ENCODE data around the gene HDDC2.
A peak's percentile ranks its signal among the peaks of the same experiment; 100 is the strongest.

The HDDC2 gene

GRCh38 chr6:125301435-125302391 lies at the start of gene HDDC2:
HDDC2 (minus strand) TSS chr6:125301967; CDS start chr6:125301932, 35 bp downstream.
- peak; percentile 44 for DNase-seq

DNA sequence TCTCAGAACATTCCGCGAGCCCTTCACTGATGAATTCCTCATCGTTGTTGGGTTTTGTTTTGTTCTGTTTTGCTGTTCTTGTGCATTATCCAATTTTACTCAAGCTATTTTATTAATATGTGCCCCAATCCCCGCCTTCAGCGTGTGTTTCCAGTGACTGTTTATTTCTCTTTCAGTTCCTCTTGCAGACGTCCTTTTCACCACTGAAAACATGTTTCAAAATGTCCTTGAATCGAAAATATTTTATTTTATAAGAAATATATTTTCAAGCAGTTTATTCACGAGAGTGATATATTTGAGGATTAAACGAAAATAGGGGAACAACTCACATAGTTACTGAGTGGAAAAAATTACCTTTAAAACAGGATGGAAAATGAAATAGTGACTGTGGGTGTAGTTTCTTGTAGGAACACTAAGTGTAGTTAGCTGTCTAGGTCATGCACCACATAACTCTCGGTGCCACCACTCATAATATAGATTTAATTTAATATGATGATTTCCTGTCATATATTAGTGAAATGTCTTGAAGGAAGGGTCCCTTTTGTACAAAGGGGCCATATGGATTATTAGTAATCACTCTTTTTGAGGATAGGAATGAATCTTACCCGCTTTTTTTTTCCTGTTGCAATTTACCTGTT lies 45.3 kb upstream of the HDDC2 start:
- DNase-seq = no peak

GRCh38 chr6:125346201-125346925 lies 44.6 kb upstream of the HDDC2 start:
- DNase-seq = no peak

DNA sequence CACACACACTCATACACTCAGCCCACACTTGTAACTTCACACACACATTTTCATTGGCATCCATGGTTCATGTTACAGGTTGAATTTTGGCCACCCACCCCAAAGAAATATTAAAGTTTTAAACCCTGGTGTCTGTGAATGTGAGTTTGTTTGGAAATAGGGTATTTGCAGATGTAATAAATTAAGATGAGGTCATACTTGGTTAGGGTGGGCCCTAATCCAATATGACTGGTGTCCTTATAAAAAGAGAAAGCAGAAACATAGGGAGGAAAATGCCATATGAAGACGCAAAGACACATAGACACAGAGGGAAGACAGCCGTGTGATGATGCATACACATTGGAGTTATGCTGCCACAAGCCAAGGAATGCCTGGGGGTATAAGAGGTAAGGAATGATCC lies 39.7 kb upstream of the HDDC2 start:
- DNase-seq = no peak

- DNase-seq = no peak
These were observed 39.2 kb upstream of the HDDC2 start for GRCh38 chr6:125340991-125341390.

- DNase-seq = no peak
These were observed 38.5 kb upstream of the HDDC2 start for GRCh38 chr6:125340175-125340835.

DNA sequence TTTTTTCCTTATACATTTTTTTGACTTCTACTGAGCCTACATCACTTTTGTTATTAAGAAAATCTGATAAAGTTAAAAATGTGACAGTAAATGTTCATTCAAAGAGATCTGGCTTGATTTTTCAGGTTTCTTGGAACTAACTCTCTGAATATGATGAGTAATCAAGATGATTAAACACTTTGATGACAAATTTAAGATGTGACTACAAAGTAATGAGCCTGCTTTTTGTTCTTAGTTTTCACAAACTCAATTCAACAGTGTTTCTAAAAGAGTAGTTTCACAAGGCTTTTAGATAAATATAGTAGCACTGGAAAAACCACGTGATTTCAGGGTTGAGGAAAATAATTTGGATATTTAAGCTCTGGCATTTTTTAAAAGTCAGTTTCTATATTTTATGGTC lies 37.9 kb upstream of the HDDC2 start:
- DNase-seq = no peak

GRCh38 chr6:125338381-125338780 lies 36.6 kb upstream of the HDDC2 start:
- no peak for DNase-seq

DNA sequence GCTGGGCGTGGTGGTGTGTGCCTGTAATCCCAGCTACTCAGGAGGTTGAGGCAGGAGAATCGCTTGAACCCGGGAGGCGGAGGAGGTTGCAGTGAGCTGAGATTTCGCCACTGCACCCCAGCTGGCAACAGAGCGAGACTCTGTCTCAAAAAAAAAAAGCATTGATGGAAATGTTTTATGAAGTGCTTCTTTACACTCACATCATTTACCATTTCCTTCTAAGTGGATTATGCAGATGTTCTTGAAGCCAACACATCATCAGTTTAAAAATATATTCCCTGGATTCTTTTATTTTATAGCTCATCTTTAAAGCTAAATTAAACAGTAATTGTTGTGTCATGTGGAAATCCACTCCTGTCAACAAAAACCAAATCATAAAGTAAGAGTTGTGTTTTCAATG lies 35.9 kb upstream of the HDDC2 start:
- no peak for DNase-seq

- DNase-seq = no peak
These were observed 30.9 kb upstream of the HDDC2 start for GRCh38 chr6:125332664-125333063.

- DNase-seq = no peak
These were observed 23.8 kb upstream of the HDDC2 start for GRCh38 chr6:125325586-125325985.

- DNase-seq = no peak
These were observed 21.6 kb upstream of the HDDC2 start for GRCh38 chr6:125323376-125323775.

DNA sequence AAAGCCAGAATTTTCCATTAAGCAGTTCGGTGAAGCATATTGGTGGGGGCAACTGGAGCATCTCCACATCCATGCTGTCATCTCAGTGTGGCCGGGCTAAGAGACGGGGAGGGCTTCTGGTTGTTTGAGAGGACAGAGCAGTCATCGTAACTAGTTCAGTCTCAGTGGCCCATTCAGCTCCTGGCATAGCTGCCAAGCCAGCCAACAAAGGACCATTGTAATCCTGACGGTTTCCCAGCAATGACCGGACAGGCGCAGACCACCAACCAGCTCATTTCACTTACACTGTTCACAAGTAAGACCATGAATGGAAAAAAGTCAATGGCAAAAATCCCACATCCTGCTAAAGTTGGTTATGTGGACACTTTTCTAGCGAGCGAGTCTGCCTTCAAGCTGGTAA lies 14.9 kb upstream of the HDDC2 start:
- DNase-seq = no peak

DNA sequence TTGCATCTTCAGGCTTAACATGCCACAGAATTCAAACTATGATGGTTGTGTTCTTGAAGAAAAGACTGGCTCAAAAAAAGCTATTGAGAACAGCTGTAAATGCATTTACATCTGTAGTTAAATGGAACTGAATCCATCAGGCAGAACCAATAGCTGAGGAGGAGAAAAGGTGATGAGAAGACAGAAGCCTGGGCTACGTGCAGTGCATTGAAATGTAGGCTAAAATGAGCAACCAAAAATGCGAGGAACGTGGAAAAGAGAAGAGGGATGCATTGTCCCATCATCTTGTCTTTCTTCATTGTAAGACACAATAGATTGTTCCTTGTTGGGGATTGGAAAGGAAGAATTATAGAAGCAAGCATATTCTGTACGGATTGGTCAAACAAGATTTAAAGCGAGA lies 13.8 kb upstream of the HDDC2 start:
- DNase-seq = no peak

- DNase-seq = peak; percentile 59
These were observed 12.3 kb upstream of the HDDC2 start for GRCh38 chr6:125314009-125314581.

GRCh38 chr6:125312950-125313349 lies 11.2 kb upstream of the HDDC2 start:
- no peak for DNase-seq

- no peak for DNase-seq
These were observed 10.7 kb upstream of the HDDC2 start for GRCh38 chr6:125312478-125312877.

DNA sequence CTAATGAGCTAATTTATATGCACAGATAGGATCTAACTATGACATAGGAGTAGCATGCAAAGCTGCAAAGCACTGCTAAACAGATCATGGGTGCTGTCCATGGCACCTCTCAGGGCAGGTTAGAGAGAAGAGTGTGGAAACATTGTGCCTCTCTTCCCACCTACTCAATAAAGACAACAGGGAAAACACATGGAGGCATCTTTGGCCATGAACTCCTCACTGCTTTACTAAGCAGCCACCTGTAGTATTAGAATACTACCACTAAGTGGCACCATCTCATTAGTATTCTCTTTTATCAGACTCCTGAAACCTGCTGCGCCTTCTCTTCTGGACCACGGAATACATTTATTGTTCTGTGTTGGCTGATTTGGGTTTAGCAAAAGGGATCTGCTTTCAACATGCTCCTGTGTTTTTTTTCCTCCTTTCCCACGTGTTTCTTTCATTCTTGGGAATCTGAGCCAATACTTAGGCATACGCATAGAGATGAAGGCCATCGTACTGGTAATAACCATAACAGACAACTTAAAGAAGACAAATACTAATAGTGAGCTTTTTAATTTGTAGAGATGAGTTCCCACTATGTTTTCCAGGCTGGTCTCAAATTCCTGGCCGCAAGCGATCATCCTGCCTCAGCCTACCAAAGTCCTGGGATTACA lies 9.4 kb upstream of the HDDC2 start:
- peak; percentile 80 for DNase-seq

- peak; percentile 93 for DNase-seq
These were observed 6.3 kb upstream of the HDDC2 start for GRCh38 chr6:125307964-125308615.

GRCh38 chr6:125307150-125307838 lies 5.5 kb upstream of the HDDC2 start:
- no peak for DNase-seq

DNA sequence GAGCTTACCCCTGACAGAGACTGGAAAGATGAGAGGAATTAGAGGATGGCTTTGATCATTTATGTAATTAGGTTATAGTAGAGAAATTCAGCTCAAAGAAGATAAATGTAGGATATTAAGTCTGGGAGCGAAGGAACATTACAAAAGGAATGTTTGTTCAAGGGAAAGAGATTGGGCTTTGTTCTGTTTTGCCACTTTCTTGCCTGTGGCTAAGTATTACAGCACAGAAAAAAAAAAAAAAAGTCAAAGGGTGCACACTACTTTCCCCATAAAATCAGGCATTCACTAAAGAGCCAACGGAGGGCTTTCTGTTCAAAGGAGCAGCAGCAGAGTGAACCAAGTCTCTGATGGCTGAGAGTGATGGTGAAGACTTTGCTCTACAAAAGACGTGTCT lies 5.0 kb upstream of the HDDC2 start:
- no peak for DNase-seq
